COR-L47 (cell line): ENCODE data around the gene EDDM3A.

Source experiments
- DNase-seq: peaks from one replicate; lab custom pipeline; 2025; lab: John Stamatoyannopoulos, UW

EDDM3A gene

DNA sequence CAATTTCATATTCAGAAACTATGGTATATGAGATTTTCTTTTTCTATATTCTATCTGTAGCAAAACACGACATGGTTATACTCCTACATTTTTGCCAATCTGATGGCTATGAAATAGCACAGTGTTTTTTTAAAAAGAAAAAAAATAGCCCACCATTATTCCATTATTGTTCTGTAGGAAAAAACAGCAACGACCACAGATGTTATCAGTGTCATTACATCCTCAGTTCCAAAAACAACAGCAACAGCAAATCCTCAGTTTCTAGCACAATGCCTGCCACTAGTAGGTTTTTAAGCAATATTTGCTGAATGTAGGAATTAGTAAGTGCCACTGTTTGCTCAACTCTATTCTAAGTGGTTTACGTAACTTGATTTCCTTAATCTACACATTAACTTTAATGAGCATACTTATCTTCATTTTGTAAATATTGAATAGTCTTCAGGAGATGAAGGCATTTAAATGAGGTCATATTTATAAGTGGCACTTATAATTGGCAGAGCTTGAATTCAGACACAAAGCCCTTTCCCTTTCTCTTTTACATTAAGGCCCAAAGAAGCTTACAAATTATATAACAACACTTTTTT, 43.6 kb downstream of the EDDM3A start:
- no peak for DNase-seq

DNA sequence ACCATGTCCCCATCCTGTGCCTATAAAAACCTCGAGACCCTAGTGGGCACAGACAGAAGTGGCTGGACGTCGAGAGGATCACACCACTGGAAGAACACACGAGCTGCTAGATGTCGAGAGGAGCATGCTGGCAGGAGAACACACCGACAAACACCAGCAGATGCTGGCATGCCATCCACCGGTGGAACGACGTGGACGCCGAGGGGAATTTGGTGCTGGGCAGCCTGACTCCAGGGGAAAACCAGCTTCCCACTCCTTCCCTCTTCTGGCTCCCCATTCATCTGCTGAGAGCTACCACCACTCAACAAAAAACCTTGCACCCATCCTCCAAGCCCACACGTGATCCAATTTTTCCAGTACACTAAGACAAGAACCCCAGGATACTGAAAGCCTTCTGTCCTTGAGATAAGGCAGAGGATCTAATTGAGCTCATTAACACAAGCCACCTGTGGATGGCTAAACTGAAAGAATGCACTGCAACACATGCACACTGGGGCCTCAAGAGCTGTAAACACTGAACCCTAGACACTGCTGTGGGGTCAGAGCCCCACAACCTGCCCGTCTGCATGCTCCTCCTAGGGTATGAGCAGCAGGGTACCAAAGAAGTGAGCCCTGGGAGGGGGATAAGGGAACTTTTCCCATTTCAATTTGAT, 44.9 kb downstream of the EDDM3A start:
- no peak for DNase-seq

DNA sequence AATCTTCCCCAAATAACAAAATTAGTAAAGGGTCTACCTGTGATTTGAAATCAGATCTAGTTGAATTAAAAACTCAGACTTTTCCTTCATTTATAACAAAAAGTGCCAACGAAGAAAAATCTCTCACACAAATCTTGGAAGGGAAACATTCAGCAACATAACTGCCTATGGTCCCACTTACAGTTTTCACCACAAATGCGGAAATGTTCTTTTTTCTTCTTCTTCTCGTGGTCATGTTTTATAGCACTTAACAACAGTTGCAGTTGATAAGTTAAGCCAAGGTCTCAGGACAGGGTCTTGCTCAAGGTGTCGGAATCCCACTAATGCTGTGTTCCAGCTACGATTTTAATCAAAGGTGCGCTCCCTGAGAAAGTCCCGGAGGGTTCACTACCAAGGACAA, 45.5 kb downstream of the EDDM3A start:
- no peak for DNase-seq

DNA sequence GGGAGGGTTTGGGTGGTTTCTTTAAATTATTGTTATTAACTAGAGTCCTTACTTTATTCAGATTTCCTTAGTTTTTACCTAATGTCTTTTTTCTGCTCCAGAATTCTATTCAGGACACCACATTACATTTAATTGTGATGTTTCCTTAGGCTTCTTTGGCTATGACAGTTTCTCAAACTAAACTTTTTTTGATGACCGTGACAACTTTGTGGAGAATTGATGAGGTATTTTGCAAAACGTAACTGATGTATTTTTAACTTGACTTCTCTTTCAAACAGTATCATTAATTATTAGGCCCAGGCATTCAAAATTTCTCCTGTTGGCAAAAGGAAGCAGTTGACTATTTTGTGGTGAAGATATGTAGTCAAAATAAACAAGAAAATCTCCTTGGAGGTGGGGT, 45.9 kb downstream of the EDDM3A start:
- DNase-seq = no peak

DNA sequence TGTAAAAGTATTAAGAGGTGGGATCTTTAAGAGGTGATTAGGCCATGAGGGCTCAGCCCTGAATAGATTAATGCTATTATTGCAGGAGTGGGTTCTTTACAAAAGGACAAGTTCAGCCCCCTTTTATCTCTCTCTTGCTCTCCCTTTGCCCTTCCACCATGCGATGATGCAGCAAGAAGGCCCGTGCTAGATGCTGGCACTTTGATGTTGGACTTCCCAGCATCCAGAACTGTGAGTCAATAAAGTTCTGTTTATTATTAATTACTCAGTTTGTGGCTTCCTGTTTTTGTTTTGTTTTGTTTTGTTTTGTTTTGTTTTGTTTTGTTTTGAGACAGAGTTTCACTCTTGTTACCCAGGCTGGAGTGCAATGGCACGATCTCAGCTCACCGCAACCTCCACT, 46.9 kb downstream of the EDDM3A start:
- DNase-seq = no peak

DNA sequence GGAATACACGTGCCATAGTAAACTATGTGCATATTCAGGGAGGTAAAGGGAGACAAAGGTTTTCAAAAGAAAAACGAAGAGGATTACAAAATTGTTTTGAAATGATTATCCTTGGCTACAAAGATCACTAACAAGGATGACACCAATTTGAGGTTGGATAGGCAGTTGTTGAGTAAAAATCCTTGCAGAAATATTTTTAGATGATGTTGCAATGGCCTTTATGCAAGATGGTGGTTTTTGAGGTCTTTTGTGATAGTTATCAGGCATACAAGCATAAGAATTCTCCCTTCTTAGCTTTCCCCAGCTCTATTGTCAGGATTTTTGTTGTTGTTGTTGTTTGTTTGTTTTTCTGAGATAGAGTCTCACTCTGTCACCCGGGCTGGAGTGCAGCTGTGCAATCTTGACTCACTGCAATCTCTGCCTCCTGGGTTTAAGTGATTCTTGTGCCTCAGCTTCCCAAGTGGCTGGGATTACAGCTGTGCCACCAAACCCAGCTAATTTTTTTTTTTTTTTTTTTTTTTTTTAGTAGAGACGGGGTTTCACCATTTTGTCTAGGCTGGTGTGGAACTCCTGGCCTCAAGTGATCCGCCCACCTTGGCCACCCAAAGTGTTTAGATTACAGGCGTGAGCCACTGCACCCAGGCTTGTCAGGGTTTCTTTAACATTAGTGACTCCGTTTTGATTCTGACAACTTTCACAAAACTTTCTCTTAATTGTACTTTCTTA, 49.1 kb downstream of the EDDM3A start:
- no peak for DNase-seq

DNA sequence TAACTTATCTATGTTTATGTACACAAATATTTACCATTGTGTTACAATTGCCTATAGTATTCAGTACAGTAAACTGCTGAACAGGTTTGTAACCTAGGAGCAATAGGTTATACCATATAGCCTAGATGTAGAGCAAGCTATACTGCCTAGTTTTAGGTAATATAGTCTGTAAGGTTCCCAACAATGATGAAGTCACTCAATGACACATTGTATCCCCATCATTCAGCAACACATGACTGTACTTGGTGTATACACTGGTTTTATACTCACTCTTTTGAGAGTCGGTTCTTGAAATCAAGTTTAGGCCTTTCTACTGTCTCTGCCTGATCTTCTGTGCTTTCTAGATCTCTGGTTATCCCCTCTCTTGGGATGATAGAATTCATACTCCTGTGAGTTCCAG, 51.5 kb downstream of the EDDM3A start:
- DNase-seq = no peak
